ENCODE results near the gene BBS9. TPM values are rescaled to one million over a fixed set of nuclear protein-coding genes. Genes with fewer than 3 reads are reported as not detected.
"Not testable (repeated sequence)": the region's sequence is repeated elsewhere in the genome, so short reads cannot be mapped to it uniquely, and the experiment has no call there.

Gene BBS9
- total and polyA plus RNA-seq, 11 donors = 7.4 to 29.3 (median 11.3) TPM

- intact Hi-C loops (cut with DNase I) = no loop called here
- Histone ChIP-seq H3K36me3 (no peaks in the 10 kb centered on the region), H3K9me3 (no peaks in the 10 kb centered on the region), H3K27me3 (no peaks in the 10 kb centered on the region), H3K27ac (no peak overlapping the region), H3K4me1 (no peaks in the 10 kb centered on the region), H3K4me3 (no peak overlapping the region)
- no peak for ATAC-seq
- WGBS, 4 donors = 93 to 97% (median 95%) methylated on average over 2 of the region's 2 CpGs
- DNase-seq = no peak
- TF ChIP-seq POLR2A (IDR thresholded peaks at IDR 0.05) (no peak), CTCF (IDR thresholded peaks at IDR 0.05) (no peak)
Measured at GRCh38 chr7:33517191-33517590, 387.8 kb downstream of the BBS9 start.

GRCh38 chr7:33527008-33527407, 397.6 kb downstream of the BBS9 start:
- H3K4me3 ChIP-seq; intact Hi-C loops (cut with DNase I); ATAC-seq; H3K27me3 ChIP-seq; H3K9me3 ChIP-seq; H3K36me3 ChIP-seq; H3K27ac ChIP-seq; H3K4me1 ChIP-seq; DNase-seq: not testable (repeated sequence)
- 71 to 84% (median 82%) methylated on average over 5 to 9 of the region's 9 CpGs for WGBS, 4 donors

GRCh38 chr7:33527613-33528012, 398.2 kb downstream of the BBS9 start:
- WGBS, 4 donors = 86 to 99% (median 95%) methylated on average over 7 to 10 of the region's 10 CpGs
- H3K27ac ChIP-seq; ATAC-seq; H3K4me1 ChIP-seq; H3K36me3 ChIP-seq; intact Hi-C loops (cut with DNase I); H3K27me3 ChIP-seq; H3K4me3 ChIP-seq; H3K9me3 ChIP-seq; DNase-seq: not testable (repeated sequence)

- Histone ChIP-seq H3K4me3 (no peak overlapping the region), H3K27me3 (no peaks in the 10 kb centered on the region), H3K4me1 (no peaks in the 10 kb centered on the region), H3K36me3 (no peaks in the 10 kb centered on the region), H3K9me3 (no peaks in the 10 kb centered on the region), H3K27ac (no peak overlapping the region)
- no peak for DNase-seq
- intact Hi-C loops (cut with DNase I) = no loop called here
- no peak for TF ChIP-seq CTCF (IDR thresholded peaks at IDR 0.05)
- TF ChIP-seq POLR2A (IDR thresholded peaks at IDR 0.05) = no peak
- 93 to 100% (median 97%) methylated on average over 2 of the region's 2 CpGs for WGBS, 4 donors
- ATAC-seq = no peak
Measured at GRCh38 chr7:33529070-33529469, 399.7 kb downstream of the BBS9 start.

- TF ChIP-seq POLR2A (IDR thresholded peaks at IDR 0.05) (no peak), CTCF (IDR thresholded peaks at IDR 0.05) (no peak)
- DNase-seq (no peak), ATAC-seq (no peak)
- WGBS, 4 donors = 90 to 100% (median 95%) methylated on average over 1 of the region's 1 CpG
- no peaks in the 10 kb centered on the region for H3K9me3 ChIP-seq
- peaks cover 0 to 3% (median 0%) of the 10 kb centered on the region in 12 donors for H3K4me1 ChIP-seq
- intact Hi-C loops (cut with DNase I) = no loop called here
- no peaks in the 10 kb centered on the region for H3K27me3 ChIP-seq
- H3K4me3 ChIP-seq = no peak overlapping the region
- H3K27ac ChIP-seq = no peak overlapping the region
- H3K36me3 ChIP-seq = peaks cover 0 to 5% (median 0%) of the 10 kb centered on the region in 9 donors
Measured at GRCh38 chr7:33530664-33531063, 401.3 kb downstream of the BBS9 start.

Data from heart left ventricle (tissue), 16 donors.